Measurements from ENCODE around the gene PTPRA. TPM values are rescaled to one million over a fixed set of nuclear protein-coding genes. Genes with fewer than 3 reads are reported as not detected.

The PTPRA gene
- total RNA-seq: 51.8 and 54.7 TPM in 2 replicates
- 36.7 and 45.1 TPM in 2 replicates for polyA plus RNA-seq

GRCh38 chr20:2873010-2873746 is at the start of gene PTPRA:
Gene PTPRA (plus strand): TSS chr20:2873481. CDS start chr20:2964278, 90,797 bp downstream.
- under 1% methylated on average over 50 of the region's 83 CpGs for WGBS (ENCODE audit: low lambda C conversion rate, missing lambda C conversion rate)
- TF ChIP-seq CTCF (IDR thresholded peaks at IDR 0.05; ENCODE audit: poor library complexity) (no peak), EZH2 (IDR thresholded peaks at IDR 0.05; ENCODE audit: borderline replicate concordance) (no peak), EZH2phosphoT487 (IDR thresholded peaks at IDR 0.05; ENCODE audit: low read depth, severe bottlenecking, unreplicated experiment) (no peak)
- Histone ChIP-seq H3K27me3 (no peaks in the 10 kb centered on the region), H3K9me3 (ENCODE audit: low read depth) (no peaks in the 10 kb centered on the region), H3K4me2 (peak within 1 kb of the TSS; percentile 95), H4K20me1 (ENCODE audit: insufficient read depth, poor library complexity, severe bottlenecking) (peaks cover 7% of the 10 kb centered on the region), H3K4me3 (peak within 1 kb of the TSS; percentile 94), H3K36me3 (replicated peaks; ENCODE audit: insufficient read depth, low read depth) (no peaks in the 10 kb centered on the region), H3K9me2 (replicated peaks; ENCODE audit: insufficient read depth) (no peaks in the 10 kb centered on the region), H3K27ac (peak within 1 kb of the TSS; percentile 63), H3K4me1 (ENCODE audit: insufficient read depth) (peaks cover 21% of the 10 kb centered on the region), H3K79me2 (peaks cover 46% of the 10 kb centered on the region), H2AFZ (peak within 1 kb of the TSS; percentile 85)
- DNase-seq (ENCODE audit: low spot score): peak; percentile 95

- WGBS (ENCODE audit: low lambda C conversion rate, missing lambda C conversion rate): 85% methylated on average over 2 of the region's 2 CpGs
- Histone ChIP-seq H4K20me1 (ENCODE audit: insufficient read depth, poor library complexity, severe bottlenecking) (no peaks in the 10 kb centered on the region), H3K27me3 (peaks cover 23% of the 10 kb centered on the region), H3K27ac (no peak overlapping the region), H2AFZ (no peak overlapping the region), H3K4me1 (ENCODE audit: insufficient read depth) (peaks cover 11% of the 10 kb centered on the region), H3K9me2 (replicated peaks; ENCODE audit: insufficient read depth) (no peaks in the 10 kb centered on the region), H3K4me2 (no peak overlapping the region), H3K9me3 (ENCODE audit: low read depth) (no peaks in the 10 kb centered on the region), H3K36me3 (replicated peaks; ENCODE audit: insufficient read depth, low read depth) (no peaks in the 10 kb centered on the region), H3K4me3 (no peak overlapping the region), H3K79me2 (no peaks in the 10 kb centered on the region)
- DNase-seq (ENCODE audit: low spot score): no peak
- TF ChIP-seq EZH2 (IDR thresholded peaks at IDR 0.05; ENCODE audit: borderline replicate concordance): no peak
- TF ChIP-seq EZH2phosphoT487 (IDR thresholded peaks at IDR 0.05; ENCODE audit: low read depth, severe bottlenecking, unreplicated experiment): no peak
- TF ChIP-seq CTCF (IDR thresholded peaks at IDR 0.05; ENCODE audit: poor library complexity): no peak
These were observed 47.5 kb upstream of the PTPRA start for GRCh38 chr20:2825761-2826160.

GRCh38 chr20:2826655-2827054 is 46.6 kb upstream of the PTPRA start:
- no peak overlapping the region for H3K27ac ChIP-seq
- H3K36me3 ChIP-seq (replicated peaks; ENCODE audit: insufficient read depth, low read depth): no peaks in the 10 kb centered on the region
- no peaks in the 10 kb centered on the region for H3K79me2 ChIP-seq
- no peak overlapping the region for H3K4me2 ChIP-seq
- no peaks in the 10 kb centered on the region for H3K9me2 ChIP-seq (replicated peaks; ENCODE audit: insufficient read depth)
- TF ChIP-seq EZH2phosphoT487 (IDR thresholded peaks at IDR 0.05; ENCODE audit: low read depth, severe bottlenecking, unreplicated experiment) (no peak), CTCF (IDR thresholded peaks at IDR 0.05; ENCODE audit: poor library complexity) (no peak), EZH2 (IDR thresholded peaks at IDR 0.05; ENCODE audit: borderline replicate concordance) (no peak)
- H3K9me3 ChIP-seq (ENCODE audit: low read depth): no peaks in the 10 kb centered on the region
- H3K4me1 ChIP-seq (ENCODE audit: insufficient read depth): peaks cover 2% of the 10 kb centered on the region
- H4K20me1 ChIP-seq (ENCODE audit: insufficient read depth, poor library complexity, severe bottlenecking): no peaks in the 10 kb centered on the region
- H3K4me3 ChIP-seq: no peak overlapping the region
- WGBS (ENCODE audit: low lambda C conversion rate, missing lambda C conversion rate): 96% methylated on average over 4 of the region's 4 CpGs
- no peak overlapping the region for H2AFZ ChIP-seq
- DNase-seq (ENCODE audit: low spot score): no peak
- peaks cover 20% of the 10 kb centered on the region for H3K27me3 ChIP-seq

Data from hepatocyte (in vitro differentiated cells).